GM13977 (cell line): ENCODE measurements around the gene GDPGP1.
A peak's percentile ranks its signal among the peaks of the same experiment; 100 is the strongest.

ENCODE experiments used
- DNase-seq: peaks from one replicate; pipeline ENCODE4 v3.0.0; 2012; ENCODE audit warnings: low spot score
- in situ Hi-C: fragments of 300-500 bp; cut with MboI; formaldehyde crosslinking; loops from one replicate; pipeline ENCODE4 v1.12.0; 2022; ENCODE audit warnings: low sequenced_read_pairs, low pct_unique_long_range_greater_than_20kb, mixed read lengths, inconsistent platforms; ENCODE audit not compliant: unreplicated experiment
- TF ChIP-seq, protein P1 (sequence below): IDR thresholded peaks from 2 replicates; pipeline ENCODE4 v1.5.1; 2012; ENCODE audit warnings: mild to moderate bottlenecking, control low read depth; ENCODE audit not compliant: insufficient read depth; ENCODE audit errors: extremely low read depth, missing control alignments

The GDPGP1 gene

DNA sequence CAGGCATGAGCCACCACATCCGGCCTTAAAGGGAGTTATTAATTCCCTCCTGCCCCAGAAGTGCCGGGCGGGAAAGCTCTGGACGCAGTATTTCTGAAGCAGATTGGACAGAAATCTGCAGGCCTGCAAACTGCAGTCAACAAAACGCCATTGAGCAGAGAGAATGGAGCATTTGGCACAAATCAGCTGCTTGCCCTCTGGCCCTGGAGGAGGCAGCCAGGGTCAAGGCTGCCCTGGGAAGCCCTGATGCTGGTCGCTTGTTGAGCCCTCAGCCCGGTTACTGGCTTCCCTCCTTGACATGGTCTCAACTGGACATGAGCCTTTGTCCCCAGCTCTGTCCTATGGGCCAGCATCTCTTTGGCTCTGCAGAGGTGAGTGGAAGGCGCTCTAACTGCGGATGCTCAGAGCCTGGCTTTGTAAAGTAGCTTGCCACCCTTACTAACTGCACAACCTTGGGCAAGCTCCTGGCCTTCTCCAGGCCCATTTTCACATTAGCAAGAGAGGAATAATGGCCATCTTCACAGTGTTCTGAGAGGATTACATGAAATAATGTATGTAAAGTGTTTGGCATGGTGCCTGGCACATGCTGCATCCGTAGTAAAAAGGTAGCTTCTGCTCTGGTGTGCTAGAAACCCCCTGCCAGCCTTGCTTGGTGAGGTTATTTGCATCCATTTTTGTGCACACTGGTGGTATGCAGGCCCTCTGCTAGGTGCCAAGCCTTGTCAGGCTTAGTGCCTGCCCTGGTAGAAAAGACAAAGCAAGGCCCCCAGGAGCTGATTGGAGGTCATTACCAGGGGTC is 28.8 kb upstream of the GDPGP1 start:
- TF ChIP-seq, protein P1, sequence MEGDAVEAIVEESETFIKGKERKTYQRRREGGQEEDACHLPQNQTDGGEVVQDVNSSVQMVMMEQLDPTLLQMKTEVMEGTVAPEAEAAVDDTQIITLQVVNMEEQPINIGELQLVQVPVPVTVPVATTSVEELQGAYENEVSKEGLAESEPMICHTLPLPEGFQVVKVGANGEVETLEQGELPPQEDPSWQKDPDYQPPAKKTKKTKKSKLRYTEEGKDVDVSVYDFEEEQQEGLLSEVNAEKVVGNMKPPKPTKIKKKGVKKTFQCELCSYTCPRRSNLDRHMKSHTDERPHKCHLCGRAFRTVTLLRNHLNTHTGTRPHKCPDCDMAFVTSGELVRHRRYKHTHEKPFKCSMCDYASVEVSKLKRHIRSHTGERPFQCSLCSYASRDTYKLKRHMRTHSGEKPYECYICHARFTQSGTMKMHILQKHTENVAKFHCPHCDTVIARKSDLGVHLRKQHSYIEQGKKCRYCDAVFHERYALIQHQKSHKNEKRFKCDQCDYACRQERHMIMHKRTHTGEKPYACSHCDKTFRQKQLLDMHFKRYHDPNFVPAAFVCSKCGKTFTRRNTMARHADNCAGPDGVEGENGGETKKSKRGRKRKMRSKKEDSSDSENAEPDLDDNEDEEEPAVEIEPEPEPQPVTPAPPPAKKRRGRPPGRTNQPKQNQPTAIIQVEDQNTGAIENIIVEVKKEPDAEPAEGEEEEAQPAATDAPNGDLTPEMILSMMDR: no peak
- in situ Hi-C loops: no loop called here

DNA sequence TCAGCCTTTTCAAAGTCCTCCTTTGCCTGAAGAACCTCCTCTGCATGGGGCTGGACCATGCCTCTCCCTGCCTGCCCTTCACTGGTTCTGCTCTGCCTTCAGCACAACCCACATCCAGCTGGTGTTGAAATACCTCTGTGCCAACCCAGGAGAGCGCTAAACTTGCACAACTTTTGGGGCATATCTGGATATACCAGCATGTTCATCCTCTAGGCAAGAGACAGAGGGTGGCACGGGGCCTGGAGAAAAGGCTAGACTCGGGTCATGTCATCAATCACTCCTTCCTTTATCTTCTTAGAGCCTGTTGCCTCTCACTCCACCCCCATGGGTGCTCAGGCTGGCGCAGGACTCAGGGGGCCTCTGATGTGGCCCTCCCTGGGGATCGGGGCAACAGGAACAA is 28.1 kb upstream of the GDPGP1 start:
- in situ Hi-C loops: no loop called here
- no peak for DNase-seq
- TF ChIP-seq, protein P1: no peak

More for the DNA sequence above, 28.8 kb upstream of the GDPGP1 start:
- no peak for DNase-seq

DNA sequence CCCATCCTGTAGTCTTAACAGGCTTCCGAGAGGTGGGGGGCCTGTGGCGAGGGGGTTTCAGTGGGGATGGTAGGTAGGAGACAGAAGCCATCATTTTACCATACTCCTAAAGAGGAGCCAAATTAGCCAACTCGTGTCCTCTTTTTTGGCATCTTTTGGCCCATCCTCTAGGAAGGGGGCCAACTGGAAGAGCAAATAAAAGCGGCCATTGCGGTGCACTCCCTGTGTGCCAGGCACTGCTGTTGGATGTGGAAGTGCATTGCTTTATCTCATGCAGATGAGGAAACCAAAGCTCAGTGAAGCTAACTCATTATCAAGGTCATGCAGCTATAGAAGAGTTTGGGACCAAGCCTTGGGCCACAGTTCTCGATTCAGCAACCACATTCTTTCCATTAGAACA is 26.8 kb upstream of the GDPGP1 start:
- TF ChIP-seq, protein P1: no peak
- in situ Hi-C loops: no loop called here

DNA sequence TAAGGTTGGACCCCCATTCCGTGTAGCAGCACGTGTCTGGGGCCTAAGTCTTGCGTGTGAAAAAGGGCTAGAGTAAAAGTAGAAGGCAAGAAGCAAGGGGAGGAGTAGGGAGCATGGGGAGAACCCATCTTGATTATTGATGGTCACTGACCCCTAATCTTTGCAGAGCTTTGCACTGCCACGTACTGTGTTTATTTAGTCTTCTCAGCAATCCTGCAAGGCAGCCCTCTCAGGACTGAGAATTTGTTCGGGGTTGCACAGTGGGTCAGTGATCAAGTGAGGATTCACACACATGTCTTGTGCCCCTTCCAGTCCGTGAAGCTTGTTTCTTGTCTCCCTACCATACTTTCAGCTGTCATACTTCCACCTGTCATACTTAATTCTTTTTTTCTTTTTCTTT is 25.7 kb upstream of the GDPGP1 start:
- in situ Hi-C loops: no loop called here
- TF ChIP-seq, protein P1: no peak
- DNase-seq: no peak

More for the DNA sequence above, 26.8 kb upstream of the GDPGP1 start:
- no peak for DNase-seq

DNA sequence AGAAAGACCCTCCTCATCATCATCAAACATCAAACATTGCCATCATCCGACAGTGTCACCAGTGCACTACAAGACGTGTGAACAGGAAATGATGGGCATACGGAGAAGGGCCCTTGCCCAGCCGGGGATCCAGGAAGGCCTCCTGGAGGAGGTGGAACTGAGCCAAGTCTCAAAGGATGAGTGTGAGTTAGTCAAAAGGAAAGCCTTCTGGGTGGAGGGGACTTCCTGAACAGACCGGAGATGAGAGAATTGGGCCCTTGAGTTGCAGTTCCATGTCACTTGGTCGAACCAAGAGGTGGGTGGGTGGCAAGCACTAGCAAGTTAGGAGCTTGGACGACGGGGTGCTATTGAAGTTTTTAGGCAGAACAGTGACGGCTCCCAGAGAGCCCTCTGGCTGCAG is 24.4 kb upstream of the GDPGP1 start:
- DNase-seq: peak; percentile 77
- TF ChIP-seq, protein P1: no peak
- in situ Hi-C loops: no loop called here

DNA sequence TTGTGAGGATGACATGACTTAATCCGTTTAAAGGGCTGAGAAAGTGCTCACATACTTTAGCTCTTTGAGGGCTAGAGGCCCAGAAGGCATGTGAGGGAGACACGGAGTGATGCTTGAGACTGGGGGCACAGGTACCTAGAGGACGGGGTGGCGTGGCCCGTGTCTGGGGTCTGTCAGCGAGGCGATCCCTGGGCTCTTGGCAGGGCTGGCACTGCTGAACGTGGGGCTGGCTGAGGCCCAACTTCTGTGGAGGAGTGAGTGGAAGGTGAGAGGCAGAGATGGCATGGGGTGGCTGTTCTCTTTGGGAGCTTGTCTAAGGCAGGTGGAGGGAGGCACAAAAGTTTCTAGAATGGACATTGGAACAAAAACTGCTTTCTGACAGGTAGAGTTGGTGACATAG is 23.4 kb upstream of the GDPGP1 start:
- in situ Hi-C loops: no loop called here
- no peak for DNase-seq
- TF ChIP-seq, protein P1: no peak
